SK-N-SH treated with all-trans-retinoic acid at 6 μM for 48 hours (cell line): ENCODE data around the gene TVP23A.

Experiments
- TCF4 ChIP-seq: fragments of 250-450 bp; sonication (Bioruptor Pico); IDR thresholded peaks from 2 replicates; pipeline ENCODE4 v1.8.0; 2021; ENCODE audit warnings: mild to moderate bottlenecking, moderate library complexity, borderline replicate concordance
- ZFP3 ChIP-seq: fragments of 250-450 bp; sonication (Bioruptor Pico); IDR thresholded peaks from 2 replicates; pipeline ENCODE4 v1.5.0; 2020; ENCODE audit warnings: mild to moderate bottlenecking, moderate library complexity
- ZNF8 ChIP-seq: fragments of 450-650 bp; formaldehyde crosslinking; IDR thresholded peaks from 2 replicates; pipeline ENCODE4 v1.5.0; 2020; ENCODE audit warnings: mild to moderate bottlenecking, moderate library complexity
- TF ChIP-seq, protein P1 (sequence below): fragments of 250-450 bp; sonication (Bioruptor Pico); IDR thresholded peaks from 2 replicates; pipeline ENCODE4 v1.8.0; 2020; ENCODE audit warnings: mild to moderate bottlenecking, moderate library complexity, borderline replicate concordance

DNA sequence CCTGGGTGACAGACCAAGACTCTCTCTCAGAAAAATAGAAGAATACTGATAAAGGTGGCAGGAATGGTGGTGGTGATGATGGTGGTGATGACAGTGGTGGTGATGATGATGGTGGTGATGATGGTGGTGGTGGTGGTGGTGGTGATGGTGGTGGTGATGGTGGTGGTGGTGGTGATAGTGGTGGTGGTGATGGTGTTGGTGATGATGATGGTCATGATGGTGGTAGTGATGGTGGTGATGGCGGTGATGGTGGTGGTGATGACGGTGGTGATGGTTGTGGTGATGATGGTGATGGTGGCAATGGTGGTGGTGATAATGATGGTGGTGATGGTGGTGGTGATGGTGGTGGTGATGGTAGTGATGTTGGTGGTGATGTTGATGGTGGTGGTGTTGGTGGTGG is 40.4 kb upstream of the TVP23A start:
- TF ChIP-seq ZNF8 (CRISPR knock-in tag) (no peak), ZFP3 (CRISPR knock-in tag) (no peak), TCF4 (no peak)
- TF ChIP-seq, protein P1, sequence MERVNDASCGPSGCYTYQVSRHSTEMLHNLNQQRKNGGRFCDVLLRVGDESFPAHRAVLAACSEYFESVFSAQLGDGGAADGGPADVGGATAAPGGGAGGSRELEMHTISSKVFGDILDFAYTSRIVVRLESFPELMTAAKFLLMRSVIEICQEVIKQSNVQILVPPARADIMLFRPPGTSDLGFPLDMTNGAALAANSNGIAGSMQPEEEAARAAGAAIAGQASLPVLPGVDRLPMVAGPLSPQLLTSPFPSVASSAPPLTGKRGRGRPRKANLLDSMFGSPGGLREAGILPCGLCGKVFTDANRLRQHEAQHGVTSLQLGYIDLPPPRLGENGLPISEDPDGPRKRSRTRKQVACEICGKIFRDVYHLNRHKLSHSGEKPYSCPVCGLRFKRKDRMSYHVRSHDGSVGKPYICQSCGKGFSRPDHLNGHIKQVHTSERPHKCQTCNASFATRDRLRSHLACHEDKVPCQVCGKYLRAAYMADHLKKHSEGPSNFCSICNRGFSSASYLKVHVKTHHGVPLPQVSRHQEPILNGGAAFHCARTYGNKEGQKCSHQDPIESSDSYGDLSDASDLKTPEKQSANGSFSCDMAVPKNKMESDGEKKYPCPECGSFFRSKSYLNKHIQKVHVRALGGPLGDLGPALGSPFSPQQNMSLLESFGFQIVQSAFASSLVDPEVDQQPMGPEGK (CRISPR knock-in tag) = no peak
